HEK293T (cell line): ENCODE measurements around the gene CHRM4.

Experiments used
- CTCF ChIA-PET: fragments of 350-600 bp; formaldehyde crosslinking; extraction: SDS; loops from one replicate; lab custom pipeline; 2021; ENCODE audit warnings: antibody characterized with exemption, inconsistent platforms; lab: Yijun Ruan, JAX
- POLR2A ChIA-PET: fragments of 350-600 bp; formaldehyde crosslinking; extraction: SDS; loops from one replicate; lab custom pipeline; 2020; ENCODE audit warnings: antibody characterized with exemption, inconsistent platforms; lab: Yijun Ruan, JAX
- DNase-seq: peaks from one replicate; pipeline ENCODE4 v3.0.0; 2012; ENCODE audit warnings: mixed read lengths; ENCODE audit errors: extremely low spot score
- ARNT ChIP-seq: fragments of 450-650 bp; IDR thresholded peaks from 2 replicates; pipeline ENCODE4 v1.6.1; 2017; ENCODE audit warnings: mild to moderate bottlenecking
- BHLHE40 ChIP-seq: fragments of 450-650 bp; IDR thresholded peaks from 2 replicates; pipeline ENCODE4 v1.6.1; 2016; ENCODE audit warnings: mild to moderate bottlenecking, moderate library complexity, borderline replicate concordance
- CTBP1 ChIP-seq: fragments of 450-650 bp; IDR thresholded peaks from 2 replicates; pipeline ENCODE4 v1.6.1; 2016; ENCODE audit warnings: borderline replicate concordance
- ELF4 ChIP-seq: fragments of 450-650 bp; IDR thresholded peaks from 2 replicates; pipeline ENCODE4 v1.6.1; 2017; ENCODE audit warnings: antibody characterized with exemption
- FOXA1 ChIP-seq: fragments of 450-650 bp; IDR thresholded peaks from 2 replicates; pipeline ENCODE4 v1.6.1; 2016; ENCODE audit warnings: mild to moderate bottlenecking
- FOXK2 ChIP-seq: fragments of 450-650 bp; IDR thresholded peaks from 2 replicates; pipeline ENCODE4 v1.6.1; 2016; ENCODE audit warnings: mild to moderate bottlenecking
- FOXM1 ChIP-seq: fragments of 450-650 bp; IDR thresholded peaks from 2 replicates; pipeline ENCODE4 v1.6.1; 2017; ENCODE audit warnings: mild to moderate bottlenecking, borderline replicate concordance
- HDGF ChIP-seq: fragments of 450-650 bp; IDR thresholded peaks from 2 replicates; pipeline ENCODE4 v1.6.1; 2017; ENCODE audit warnings: antibody characterized with exemption, borderline replicate concordance
- L3MBTL2 ChIP-seq: fragments of 450-650 bp; conservative IDR thresholded peaks from 2 replicates; pipeline ENCODE4 v1.6.1; 2016; ENCODE audit warnings: mild to moderate bottlenecking
- LEF1 ChIP-seq: fragments of 450-650 bp; IDR thresholded peaks from 2 replicates; pipeline ENCODE4 v1.6.1; 2017; ENCODE audit warnings: mild to moderate bottlenecking, borderline replicate concordance
- NFRKB ChIP-seq: fragments of 450-650 bp; IDR thresholded peaks from 2 replicates; pipeline ENCODE4 v1.6.1; 2016; ENCODE audit warnings: mild to moderate bottlenecking, moderate library complexity
- SP1 ChIP-seq: fragments of 450-650 bp; IDR thresholded peaks from 2 replicates; pipeline ENCODE4 v1.6.1; 2017
- SUZ12 ChIP-seq: fragments of 450-650 bp; IDR thresholded peaks from 2 replicates; pipeline ENCODE4 v1.6.1; 2016; ENCODE audit warnings: mild to moderate bottlenecking
- TARDBP ChIP-seq: fragments of 450-650 bp; IDR thresholded peaks from 2 replicates; pipeline ENCODE4 v1.6.1; 2016
- ZNF384 ChIP-seq: fragments of 450-650 bp; IDR thresholded peaks from 2 replicates; pipeline ENCODE4 v1.6.1; 2016
- TF ChIP-seq, protein P1 (sequence below): fragments of 450-650 bp; IDR thresholded peaks from 2 replicates; pipeline ENCODE4 v1.6.1; 2016

CHRM4 gene

DNA sequence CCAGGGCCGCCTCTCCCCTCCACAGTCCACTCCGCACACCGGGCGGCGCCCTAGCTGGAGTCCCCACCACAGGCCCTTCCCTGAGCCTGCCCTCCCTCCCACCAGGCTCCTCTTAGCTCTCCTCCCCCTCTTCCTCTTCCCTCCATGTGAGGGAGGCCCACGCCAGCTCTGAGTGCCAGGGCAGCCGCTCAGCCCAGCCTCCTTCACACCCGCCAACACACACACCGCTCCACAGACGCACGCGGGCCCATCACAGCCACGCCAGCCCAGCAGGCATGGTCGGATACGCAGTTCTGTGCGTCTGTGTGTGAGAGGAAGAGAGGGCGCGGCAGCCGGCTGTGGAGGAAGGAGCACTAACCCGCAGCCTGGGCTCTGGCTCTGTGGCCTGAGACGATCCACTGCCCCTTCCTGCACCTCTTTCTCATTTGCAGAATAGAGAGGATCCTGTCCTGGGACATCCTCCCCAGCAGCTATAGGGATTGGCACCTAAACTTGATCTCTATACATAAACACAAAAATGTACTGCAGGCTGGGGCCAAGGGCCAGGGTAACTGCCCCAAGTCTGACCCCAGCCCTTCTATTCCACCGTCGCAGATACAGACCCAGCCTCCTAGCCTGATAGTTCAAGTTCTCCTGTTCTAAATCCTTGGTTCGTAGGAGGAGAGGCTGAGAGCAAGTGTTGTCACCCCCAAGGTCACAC, 3.5 kb downstream of the CHRM4 start:
- no peak for TF ChIP-seq ARNT
- TF ChIP-seq ELF4, result no peak
- TF ChIP-seq HDGF, result no peak
- no peak for TF ChIP-seq CTBP1
- no peak for TF ChIP-seq SP1
- no peak for TF ChIP-seq ZNF384
- no peak for TF ChIP-seq BHLHE40
- TF ChIP-seq FOXK2, result no peak
- TF ChIP-seq LEF1, result no peak
- TF ChIP-seq FOXA1, result no peak
- TF ChIP-seq TARDBP, result no peak
- no peak for TF ChIP-seq L3MBTL2
- TF ChIP-seq NFRKB, result no peak
- TF ChIP-seq, protein P1, sequence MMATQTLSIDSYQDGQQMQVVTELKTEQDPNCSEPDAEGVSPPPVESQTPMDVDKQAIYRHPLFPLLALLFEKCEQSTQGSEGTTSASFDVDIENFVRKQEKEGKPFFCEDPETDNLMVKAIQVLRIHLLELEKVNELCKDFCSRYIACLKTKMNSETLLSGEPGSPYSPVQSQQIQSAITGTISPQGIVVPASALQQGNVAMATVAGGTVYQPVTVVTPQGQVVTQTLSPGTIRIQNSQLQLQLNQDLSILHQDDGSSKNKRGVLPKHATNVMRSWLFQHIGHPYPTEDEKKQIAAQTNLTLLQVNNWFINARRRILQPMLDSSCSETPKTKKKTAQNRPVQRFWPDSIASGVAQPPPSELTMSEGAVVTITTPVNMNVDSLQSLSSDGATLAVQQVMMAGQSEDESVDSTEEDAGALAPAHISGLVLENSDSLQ, result no peak
- no peak for TF ChIP-seq SUZ12
- TF ChIP-seq FOXM1, result no peak
- no peak for DNase-seq
- ChIA-PET POLR2A (interaction anchor here (1.5 kb wide), 1 partner anchor 145 kb away, joined by 6 read pairs; no protein-coding TSS in a partner anchor), CTCF (interaction anchor here (0.6 to 1.5 kb wide), 8 partner anchors 16 to 697 kb away, joined by 3 to 6 read pairs (median 4); no protein-coding TSS in a partner anchor)

DNA sequence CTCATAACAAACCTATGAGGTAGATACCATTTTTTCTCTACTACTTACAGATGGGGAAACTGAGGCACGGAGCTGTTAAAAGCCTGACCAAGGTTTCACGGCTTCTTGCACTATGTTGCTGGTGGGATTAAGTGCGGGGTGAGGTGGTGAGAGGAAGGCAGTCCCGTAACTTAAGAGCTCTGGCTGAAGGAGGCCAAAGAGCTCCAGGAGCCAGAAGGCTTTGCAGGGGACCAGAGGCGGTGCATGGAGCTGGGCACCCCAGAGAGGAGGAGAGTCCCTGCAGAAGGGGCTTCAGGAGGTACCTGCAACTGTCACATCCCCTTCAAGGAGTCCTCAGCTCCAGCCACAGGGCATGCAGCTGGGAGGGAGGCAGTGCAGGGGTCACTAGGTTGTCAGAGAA, 4.1 kb downstream of the CHRM4 start:
- TF ChIP-seq ARNT (no peak), SUZ12 (no peak), LEF1 (no peak), L3MBTL2 (no peak), FOXK2 (no peak), BHLHE40 (no peak)
- TF ChIP-seq, protein P1, result no peak
- DNase-seq, result no peak
- ChIA-PET POLR2A (no interaction called here), CTCF (no interaction called here)

DNA sequence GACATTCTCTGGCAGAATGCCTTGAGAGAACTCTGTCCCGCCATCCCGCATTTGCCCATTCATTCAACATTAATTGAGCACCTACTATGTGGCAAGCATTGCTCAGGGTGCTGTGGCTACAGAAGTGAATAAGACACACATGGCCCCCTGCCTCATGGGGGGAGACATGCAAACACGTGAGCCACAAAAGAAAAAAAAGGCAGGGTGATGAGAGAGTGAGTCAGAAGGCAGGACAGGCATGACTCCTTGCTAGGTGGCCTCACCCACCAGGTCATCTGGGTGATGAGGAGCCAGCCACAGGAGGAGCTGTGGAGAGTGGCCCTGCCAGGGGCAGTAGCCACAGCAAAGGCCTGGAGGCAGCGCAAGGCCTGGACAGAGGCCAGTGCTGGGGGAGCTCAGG, 4.9 kb downstream of the CHRM4 start:
- DNase-seq, result no peak
- TF ChIP-seq LEF1 (no peak), ZNF384 (no peak)
- POLR2A ChIA-PET, result no interaction called here
- CTCF ChIA-PET, result no interaction called here

DNA sequence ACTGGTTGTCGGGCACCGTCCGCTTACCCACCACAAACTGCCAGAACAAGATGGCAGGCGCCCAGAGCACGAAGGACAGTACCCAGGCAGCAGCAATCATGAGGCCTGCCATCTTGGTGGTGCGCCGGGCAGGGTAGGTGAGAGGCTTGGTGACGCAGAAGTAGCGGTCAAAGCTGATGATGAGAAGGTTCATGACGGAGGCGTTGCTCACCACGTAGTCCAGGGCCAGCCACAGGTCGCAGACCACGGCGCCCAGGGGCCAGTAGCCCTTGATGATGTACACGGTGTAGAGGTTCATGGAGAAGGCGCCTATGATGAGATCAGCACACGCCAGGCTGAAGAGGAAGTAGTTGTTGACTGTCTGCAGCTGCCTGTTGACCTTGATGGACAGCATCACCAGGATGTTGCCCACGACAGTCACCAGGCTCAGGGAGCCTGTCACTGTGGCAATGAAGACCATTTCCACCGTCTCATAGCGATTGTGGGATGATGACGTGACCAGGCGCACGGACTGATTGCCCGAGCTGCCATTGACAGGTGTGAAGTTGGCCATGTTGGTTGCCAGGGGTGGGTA, 5.5 kb downstream of the CHRM4 start:
- POLR2A ChIA-PET, result no interaction called here
- TF ChIP-seq CTBP1 (no peak), FOXA1 (no peak), FOXK2 (no peak), HDGF (no peak), SP1 (no peak), ZNF384 (no peak), BHLHE40 (no peak), LEF1 (no peak), L3MBTL2 (no peak), SUZ12 (no peak), NFRKB (no peak), TARDBP (no peak), ARNT (no peak)
- TF ChIP-seq, protein P1, result no peak
- no peak for DNase-seq
- CTCF ChIA-PET, result no interaction called here

DNA sequence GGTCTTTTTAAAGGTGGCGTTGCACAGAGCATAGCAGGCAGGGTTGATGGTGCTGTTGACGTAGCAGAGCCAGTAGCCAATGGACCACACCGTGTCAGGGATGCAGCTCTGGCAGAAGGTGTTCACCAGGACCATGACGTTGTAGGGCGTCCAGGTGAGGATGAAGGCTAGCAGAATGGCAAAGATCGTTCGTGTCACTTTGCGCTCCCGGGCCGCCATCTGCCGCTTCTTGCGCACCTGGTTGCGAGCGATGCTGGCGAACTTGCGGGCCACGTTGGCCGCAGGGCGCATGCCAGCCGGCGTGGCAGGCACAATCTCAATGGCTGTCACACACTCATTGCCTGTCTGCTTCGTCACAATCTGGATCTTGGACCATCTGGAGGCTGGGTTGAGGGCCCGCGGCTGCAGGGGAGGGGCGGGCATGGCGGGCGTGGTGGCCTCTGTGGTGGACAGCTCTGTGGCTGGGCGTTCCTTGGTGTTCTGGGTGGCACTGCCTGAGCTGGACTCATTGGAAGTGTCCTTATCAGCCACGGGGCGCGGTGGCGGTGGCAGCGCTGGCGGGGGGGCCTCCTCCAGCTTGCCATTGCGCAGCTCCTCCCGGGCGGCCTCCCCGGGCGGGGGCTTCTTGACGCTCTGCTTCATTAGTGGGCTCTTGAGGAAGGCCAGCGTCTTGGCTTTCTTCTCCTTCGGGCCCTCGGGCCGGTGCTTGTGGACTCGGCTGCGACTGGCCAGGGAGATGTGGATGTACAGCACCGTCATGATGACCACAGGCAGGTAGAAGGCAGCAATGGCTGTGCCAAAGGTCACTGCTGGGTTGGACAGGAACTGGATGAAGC, 6.2 kb downstream of the CHRM4 start:
- ChIA-PET POLR2A (no interaction called here), CTCF (no interaction called here)
- TF ChIP-seq ZNF384, result no peak
- no peak for TF ChIP-seq L3MBTL2
- no peak for TF ChIP-seq ELF4
- TF ChIP-seq CTBP1, result no peak
- no peak for TF ChIP-seq SP1
- no peak for TF ChIP-seq ARNT
- no peak for TF ChIP-seq TARDBP
- no peak for TF ChIP-seq LEF1
- no peak for TF ChIP-seq HDGF
- no peak for TF ChIP-seq FOXM1
- TF ChIP-seq FOXK2, result no peak
- TF ChIP-seq BHLHE40, result no peak
- TF ChIP-seq SUZ12, result no peak
- TF ChIP-seq, protein P1, result no peak
- TF ChIP-seq FOXA1, result no peak
- TF ChIP-seq NFRKB, result no peak
- DNase-seq, result no peak
